Astrocyte (in vitro differentiated cells and primary cell): ENCODE measurements around the gene MOSMO. TPM values are rescaled to one million over a fixed set of nuclear protein-coding genes. Genes with fewer than 3 reads are reported as not detected.

Source experiments
- DNase-seq: peaks from one replicate; pipeline ENCODE4 v3.0.0-alpha.2; 2010; ENCODE audit warnings: low read depth
- FAIRE-seq: peaks from 2 replicates; lab custom pipeline; 2011; peaks lifted over from hg19 to GRCh38; lab: Jason Lieb, UNC
- H2AFZ ChIP-seq: 2 replicates; pipeline ENCODE4 v1.6.0; 2012; ENCODE audit warnings: low read depth, low read length, inconsistent platforms
- H3K27ac ChIP-seq: 2 replicates; pipeline ENCODE4 v1.5.1; 2011; ENCODE audit warnings: low read depth, low read length, inconsistent platforms
- H3K27me3 ChIP-seq: 2 replicates; pipeline ENCODE4 v1.6.0; 2011; ENCODE audit warnings: low read length, inconsistent platforms; ENCODE audit not compliant: insufficient read depth
- H3K36me3 ChIP-seq: 2 replicates; pipeline ENCODE4 v1.5.1; 2011; ENCODE audit warnings: low read length, inconsistent platforms; ENCODE audit not compliant: insufficient read depth
- H3K4me1 ChIP-seq: 2 replicates; pipeline ENCODE4 v1.5.1; 2011; ENCODE audit warnings: low read length, inconsistent platforms; ENCODE audit not compliant: insufficient read depth
- H3K4me2 ChIP-seq: 2 replicates; pipeline ENCODE4 v1.6.0; 2012; ENCODE audit warnings: low read length, inconsistent platforms
- H3K4me3 ChIP-seq: 2 replicates; pipeline ENCODE4 v1.5.1; 2011; ENCODE audit warnings: low read depth, mild to moderate bottlenecking, low read length, inconsistent platforms; ENCODE audit not compliant: insufficient read depth
- H3K79me2 ChIP-seq: 2 replicates; pipeline ENCODE4 v1.6.0; 2012; ENCODE audit warnings: mild to moderate bottlenecking, low read length, inconsistent platforms; ENCODE audit not compliant: insufficient read depth
- H3K9ac ChIP-seq: 2 replicates; pipeline ENCODE4 v1.6.0; 2012; ENCODE audit warnings: mild to moderate bottlenecking, low read length, inconsistent platforms
- H3K9me3 ChIP-seq: 2 replicates; pipeline ENCODE4 v1.5.1; 2012; ENCODE audit warnings: low read depth, mild to moderate bottlenecking, low read length, inconsistent platforms; ENCODE audit not compliant: insufficient read depth
- H4K20me1 ChIP-seq: 2 replicates; pipeline ENCODE4 v1.6.0; 2012; ENCODE audit warnings: low read length, inconsistent platforms; ENCODE audit not compliant: insufficient read depth
- H3K27ac Mint-ChIP-seq: one replicate; pipeline ENCODE4 v1.8.0; 2021; ENCODE audit warnings: mild to moderate bottlenecking, mixed read lengths; ENCODE audit not compliant: unreplicated experiment
- H3K27me3 Mint-ChIP-seq: one replicate; pipeline ENCODE4 v1.8.0; 2021; ENCODE audit warnings: low read depth, mixed read lengths; ENCODE audit not compliant: unreplicated experiment
- H3K36me3 Mint-ChIP-seq: one replicate; pipeline ENCODE4 v1.8.0; 2021; ENCODE audit warnings: low read depth, mixed read lengths; ENCODE audit not compliant: unreplicated experiment
- H3K4me1 Mint-ChIP-seq: one replicate; pipeline ENCODE4 v1.8.0; 2021; ENCODE audit warnings: low read depth, mixed read lengths; ENCODE audit not compliant: unreplicated experiment
- H3K4me3 Mint-ChIP-seq: one replicate; pipeline ENCODE4 v1.8.0; 2021; ENCODE audit warnings: mild to moderate bottlenecking, moderate library complexity, mixed read lengths; ENCODE audit not compliant: unreplicated experiment
- H3K9me3 Mint-ChIP-seq: one replicate; pipeline ENCODE4 v1.8.0; 2021; ENCODE audit warnings: mild to moderate bottlenecking, mixed read lengths; ENCODE audit not compliant: unreplicated experiment
- CTCF ChIP-seq: IDR thresholded peaks from 2 replicates; pipeline ENCODE4 v1.5.1; 2011; ENCODE audit warnings: low read depth, mild to moderate bottlenecking, inconsistent platforms, low read length, moderate library complexity; ENCODE audit not compliant: insufficient read depth
- EZH2 ChIP-seq: IDR thresholded peaks from 2 replicates; pipeline ENCODE4 v1.6.1; 2012; ENCODE audit warnings: mild to moderate bottlenecking, low read length, inconsistent platforms; ENCODE audit not compliant: insufficient read depth
- total RNA-seq: library from RNA; stranded (reverse); gene quantifications from 2 replicates; pipeline ENCODE4 v1.2.1, GENCODE V29; 2021

MOSMO gene
- total RNA-seq, 1 donor from 2014 or later: 11.5 TPM

- H3K9me3 Mint-ChIP-seq: no peaks in the 10 kb centered on the region
- FAIRE-seq (no peak), DNase-seq (no peak)
- H3K36me3 Mint-ChIP-seq: peaks cover 4% of the 10 kb centered on the region
- Histone ChIP-seq H4K20me1 (peaks cover 4% of the 10 kb centered on the region), H2AFZ (no peak overlapping the region), H3K4me2 (no peak overlapping the region), H3K4me3 (no peak overlapping the region), H3K9ac (no peak overlapping the region), H3K27me3 (no peaks in the 10 kb centered on the region), H3K27ac (no peak overlapping the region), H3K36me3 (peaks cover 3% of the 10 kb centered on the region), H3K9me3 (no peaks in the 10 kb centered on the region), H3K79me2 (no peaks in the 10 kb centered on the region), H3K4me1 (no peaks in the 10 kb centered on the region)
- H3K4me3 Mint-ChIP-seq: no peak overlapping the region
- H3K27ac Mint-ChIP-seq: no peak overlapping the region
- no peaks in the 10 kb centered on the region for H3K27me3 Mint-ChIP-seq
- peaks cover 5% of the 10 kb centered on the region for H3K4me1 Mint-ChIP-seq
- TF ChIP-seq CTCF: no peak
- no peak for TF ChIP-seq EZH2
Observed at GRCh38 chr16:21990381-21990944, 17.4 kb upstream of the MOSMO start.

- Histone ChIP-seq H3K4me3 (no peak overlapping the region), H4K20me1 (no peaks in the 10 kb centered on the region), H3K27ac (no peak overlapping the region), H3K4me1 (no peaks in the 10 kb centered on the region), H3K36me3 (no peaks in the 10 kb centered on the region), H3K9ac (no peak overlapping the region), H3K9me3 (no peaks in the 10 kb centered on the region), H3K4me2 (no peak overlapping the region), H3K27me3 (no peaks in the 10 kb centered on the region), H3K79me2 (no peaks in the 10 kb centered on the region), H2AFZ (no peak overlapping the region)
- H3K36me3 Mint-ChIP-seq: peaks cover 3% of the 10 kb centered on the region
- no peak overlapping the region for H3K27ac Mint-ChIP-seq
- DNase-seq (no peak), FAIRE-seq (no peak)
- H3K4me1 Mint-ChIP-seq: peaks cover 5% of the 10 kb centered on the region
- peaks cover under 1% of the 10 kb centered on the region for H3K27me3 Mint-ChIP-seq
- H3K9me3 Mint-ChIP-seq: no peaks in the 10 kb centered on the region
- H3K4me3 Mint-ChIP-seq: no peak overlapping the region
- TF ChIP-seq CTCF (no peak), EZH2 (no peak)
Observed at GRCh38 chr16:21991621-21992020, 16.3 kb upstream of the MOSMO start.

GRCh38 chr16:21994856-21995465, 12.9 kb upstream of the MOSMO start:
- H3K4me3 ChIP-seq: no peak overlapping the region
- H3K27ac ChIP-seq: no peak overlapping the region
- no peak overlapping the region for H3K4me2 ChIP-seq
- Mint-ChIP-seq H3K9me3 (no peaks in the 10 kb centered on the region), H3K4me3 (no peak overlapping the region), H3K4me1 (peaks cover 3% of the 10 kb centered on the region), H3K36me3 (no peaks in the 10 kb centered on the region), H3K27me3 (peaks cover 1% of the 10 kb centered on the region), H3K27ac (no peak overlapping the region)
- H3K36me3 ChIP-seq: no peaks in the 10 kb centered on the region
- no peak overlapping the region for H2AFZ ChIP-seq
- no peak overlapping the region for H3K9ac ChIP-seq
- TF ChIP-seq EZH2: no peak
- no peak for TF ChIP-seq CTCF
- H3K79me2 ChIP-seq: no peaks in the 10 kb centered on the region
- FAIRE-seq: no peak
- H3K9me3 ChIP-seq: no peaks in the 10 kb centered on the region
- no peaks in the 10 kb centered on the region for H4K20me1 ChIP-seq
- no peak for DNase-seq
- no peaks in the 10 kb centered on the region for H3K4me1 ChIP-seq
- H3K27me3 ChIP-seq: no peaks in the 10 kb centered on the region
